Psoas muscle (tissue), 8 donors: ENCODE results near the gene PRR16. TPM values are rescaled to one million over a fixed set of nuclear protein-coding genes. Genes with fewer than 3 reads are reported as not detected.

Experiments used
- ATAC-seq, 4 donors: fragments of 200-7000 bp; cut with Tn5 transposase; one replicate each; pipeline ENCODE4 v1.9.1; 2020; ENCODE audit warnings: moderate library complexity in 3 of 4, mild to moderate bottlenecking in 2 of 4
- DNase-seq, 2 donors: peaks; one replicate each; pipeline ENCODE4 v3.0.0-alpha.2; 2020
- H3K27ac ChIP-seq: fragments of 200-600 bp; one replicate; pipeline ENCODE4 v1.8.0; 2022
- H3K27me3 ChIP-seq, 3 donors: fragments of 200-600 bp in 1 of 3; one replicate each; pipeline versions ENCODE4 v1.6.1 to v1.8.0; 2013 to 2022; ENCODE audit warnings: low read length in 2 of 3, mild to moderate bottlenecking in 2 of 3, moderate library complexity in 1 of 3; ENCODE audit not compliant: insufficient read depth in 3 of 3
- H3K36me3 ChIP-seq, 2 donors: fragments of 200-600 bp in 1 of 2; one replicate each; pipeline versions ENCODE4 v1.6.1 to v1.8.0; 2013 to 2022; ENCODE audit warnings: low read depth in 1 of 2, mild to moderate bottlenecking in 1 of 2, moderate library complexity in 1 of 2; ENCODE audit not compliant: insufficient read depth in 1 of 2
- H3K4me1 ChIP-seq: fragments of 200-600 bp; one replicate; pipeline ENCODE4 v1.8.0; 2022
- H3K4me3 ChIP-seq: fragments of 200-600 bp; one replicate; pipeline ENCODE4 v1.8.0; 2022; ENCODE audit warnings: mild to moderate bottlenecking
- H3K9me3 ChIP-seq: fragments of 200-600 bp; one replicate; pipeline ENCODE4 v1.8.0; 2022
- WGBS, 3 donors: extraction: QIAGEN DNeasy Blood & Tissue Kit; methylation state at CpG; one replicate each; pipeline versions ENCODE4 v1.1.6 to v1.1.7; 2013; 5-methylcytosine and 5-hydroxymethylcytosine counted together
- intact Hi-C, 2 donors: fragments of 100-400 bp; cut with DNase I; formaldehyde crosslinking; loops; one replicate each; pipeline versions ENCODE4 v1.11.0 to v1.14.2; 2022
- polyA plus RNA-seq, 3 donors: library from polyadenylated mRNA; stranded (reverse); fragments of 200-250 nt; gene quantifications; one replicate each; pipeline ENCODE4 v1.2.3, GENCODE V29; 2013
- total RNA-seq, 4 donors: library from RNA; stranded (reverse); fragmentation: NEBNext Ultra II Directional in 2 of 4; extraction: Animal tissue kit (Norgen Biotek cat#: 25700) in 2 of 4; gene quantifications; one replicate each; pipeline versions ENCODE4 v1.2.1 to v1.2.4, GENCODE V29; 2021 to 2023
- TF ChIP-seq, protein P1 (sequence below): fragments of 200-600 bp; IDR thresholded peaks from one replicate; pipeline ENCODE4 v1.8.0; 2022; ENCODE audit warnings: antibody characterized with exemption
- donor health status: healthy with polysubstance abuse.
- donor health status: DM: no; HTN: no; CAD: no; lungs with moderate emphysema.
- donor health status: Bipolar disorder and iron deficiency.
- donor health status: healthy.
- donor health status: DM: yes; HTN: yes; CAD: no.
- donor health status: DM: no; HTN: no; CAD: no.
- donor health status: DM: no; HTN: no; CAD: no.
- donor health status: DM: yes; HTN: yes; CAD: no.

PRR16 gene
- total and polyA plus RNA-seq, 7 donors, result 1.3 to 12.1 (median 3.1) TPM

- no peak for ATAC-seq
- 54 to 56% (median 55%) methylated on average over 1 of the region's 1 CpG for WGBS, 3 donors
- DNase-seq, result no peak
- H3K4me1 ChIP-seq, result no peaks in the 10 kb centered on the region
- no peak overlapping the region for H3K27ac ChIP-seq
- H3K4me3 ChIP-seq, result no peak overlapping the region
- TF ChIP-seq, protein P1, sequence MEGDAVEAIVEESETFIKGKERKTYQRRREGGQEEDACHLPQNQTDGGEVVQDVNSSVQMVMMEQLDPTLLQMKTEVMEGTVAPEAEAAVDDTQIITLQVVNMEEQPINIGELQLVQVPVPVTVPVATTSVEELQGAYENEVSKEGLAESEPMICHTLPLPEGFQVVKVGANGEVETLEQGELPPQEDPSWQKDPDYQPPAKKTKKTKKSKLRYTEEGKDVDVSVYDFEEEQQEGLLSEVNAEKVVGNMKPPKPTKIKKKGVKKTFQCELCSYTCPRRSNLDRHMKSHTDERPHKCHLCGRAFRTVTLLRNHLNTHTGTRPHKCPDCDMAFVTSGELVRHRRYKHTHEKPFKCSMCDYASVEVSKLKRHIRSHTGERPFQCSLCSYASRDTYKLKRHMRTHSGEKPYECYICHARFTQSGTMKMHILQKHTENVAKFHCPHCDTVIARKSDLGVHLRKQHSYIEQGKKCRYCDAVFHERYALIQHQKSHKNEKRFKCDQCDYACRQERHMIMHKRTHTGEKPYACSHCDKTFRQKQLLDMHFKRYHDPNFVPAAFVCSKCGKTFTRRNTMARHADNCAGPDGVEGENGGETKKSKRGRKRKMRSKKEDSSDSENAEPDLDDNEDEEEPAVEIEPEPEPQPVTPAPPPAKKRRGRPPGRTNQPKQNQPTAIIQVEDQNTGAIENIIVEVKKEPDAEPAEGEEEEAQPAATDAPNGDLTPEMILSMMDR, result no peak
- H3K27me3 ChIP-seq, result no peaks in the 10 kb centered on the region
- no peaks in the 10 kb centered on the region for H3K36me3 ChIP-seq
- H3K9me3 ChIP-seq, result no peaks in the 10 kb centered on the region
- intact Hi-C loops, result no loop called here
Observed at GRCh38 chr5:120703918-120704587, 240.0 kb downstream of the PRR16 start.

DNA sequence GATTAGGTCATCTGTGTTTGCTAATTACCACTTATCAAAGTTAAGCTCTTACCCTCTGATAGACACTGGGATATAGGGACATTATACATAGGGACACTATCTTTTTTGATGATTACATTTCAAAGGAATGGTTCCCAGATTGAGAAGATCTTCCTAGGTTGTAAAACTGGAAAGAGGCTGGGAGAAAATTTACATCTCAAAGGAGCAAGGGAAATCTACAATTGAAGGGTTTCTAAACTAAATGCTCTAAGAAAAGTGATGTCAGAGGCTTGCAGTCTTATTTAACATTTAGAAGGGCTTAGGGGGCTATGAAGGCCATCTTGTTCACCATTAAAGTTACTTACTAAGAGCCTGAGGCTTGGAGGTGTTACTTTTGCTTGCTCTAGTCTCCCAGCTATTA, 242.8 kb downstream of the PRR16 start:
- no peak for DNase-seq
- TF ChIP-seq, protein P1, result no peak
- intact Hi-C loops, result no loop called here
- Histone ChIP-seq H3K4me3 (no peak overlapping the region), H3K4me1 (no peaks in the 10 kb centered on the region), H3K27ac (no peak overlapping the region), H3K27me3 (no peaks in the 10 kb centered on the region), H3K36me3 (no peaks in the 10 kb centered on the region), H3K9me3 (no peaks in the 10 kb centered on the region)
- no peak for ATAC-seq

DNA sequence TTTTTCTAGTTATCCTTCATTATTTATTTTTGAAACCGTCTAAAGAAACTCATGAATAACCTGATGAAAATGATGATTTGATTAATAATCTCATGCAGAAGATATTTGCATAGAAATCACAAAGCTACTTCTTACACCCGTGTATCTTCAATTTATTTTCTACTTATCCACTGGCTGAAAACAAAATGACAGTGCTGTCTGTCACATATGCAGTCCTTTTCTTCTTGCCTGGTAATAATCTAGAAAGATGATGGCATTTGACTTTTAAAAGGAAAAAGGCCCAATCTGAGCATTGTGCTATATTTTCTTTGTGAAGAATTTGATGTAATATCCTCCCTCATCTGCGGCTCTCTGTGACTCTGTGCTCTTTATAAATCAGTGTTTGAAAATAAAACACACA, 253.3 kb downstream of the PRR16 start:
- no peaks in the 10 kb centered on the region for H3K27me3 ChIP-seq
- TF ChIP-seq, protein P1, result no peak
- intact Hi-C loops, result no loop called here
- no peak for DNase-seq
- H3K9me3 ChIP-seq, result no peaks in the 10 kb centered on the region
- H3K36me3 ChIP-seq, result no peaks in the 10 kb centered on the region
- no peaks in the 10 kb centered on the region for H3K4me1 ChIP-seq
- no peak for ATAC-seq
- no peak overlapping the region for H3K4me3 ChIP-seq
- no peak overlapping the region for H3K27ac ChIP-seq
- WGBS, 3 donors, result 79 to 83% (median 81%) methylated on average over 3 of the region's 3 CpGs

- Histone ChIP-seq H3K4me1 (no peaks in the 10 kb centered on the region), H3K9me3 (no peaks in the 10 kb centered on the region), H3K4me3 (no peak overlapping the region), H3K27me3 (no peaks in the 10 kb centered on the region), H3K27ac (no peak overlapping the region), H3K36me3 (no peaks in the 10 kb centered on the region)
- ATAC-seq (no peak), DNase-seq (no peak)
- intact Hi-C loops, result no loop called here
- TF ChIP-seq, protein P1, result no peak
Observed at GRCh38 chr5:120730214-120730613, 266.1 kb downstream of the PRR16 start.

GRCh38 chr5:120734033-120734432, 269.9 kb downstream of the PRR16 start:
- DNase-seq, result no peak

More at GRCh38 chr5:120734033-120734432, 269.9 kb downstream of the PRR16 start:
- Histone ChIP-seq H3K4me3 (no peak overlapping the region), H3K9me3 (no peaks in the 10 kb centered on the region), H3K36me3 (no peaks in the 10 kb centered on the region), H3K27me3 (no peaks in the 10 kb centered on the region), H3K27ac (no peak overlapping the region), H3K4me1 (no peaks in the 10 kb centered on the region)
- ATAC-seq, result no peak
- 21 to 29% (median 23%) methylated on average over 4 of the region's 4 CpGs for WGBS, 3 donors
- TF ChIP-seq, protein P1, result no peak
- intact Hi-C loops, result no loop called here
